Tibial nerve (tissue), 4 donors: ENCODE measurements around the gene CFAP61.

Experiments used
- EP300 ChIP-seq, 2 donors: sonication (generic); formaldehyde crosslinking; IDR thresholded peaks; one replicate each; pipeline ENCODE4 v1.6.1; 2017; ENCODE audit warnings: antibody characterized with exemption in 2 of 2, mild to moderate bottlenecking in 1 of 2
- POLR2A ChIP-seq, 2 donors: fragments of 450-650 bp; IDR thresholded peaks; one replicate each; pipeline ENCODE4 v1.6.1; 2017; ENCODE audit warnings: antibody characterized with exemption in 2 of 2, mild to moderate bottlenecking in 2 of 2, moderate library complexity in 2 of 2
- TF ChIP-seq, protein P1 (sequence below), 5 experiments: fragments of 200-600 bp in 3 of 5; fragments of 450-650 bp in 2 of 5; sonication (generic) in 3 of 5; IDR thresholded peaks; one replicate each; pipeline ENCODE4 v1.5.1; 2016 to 2019; ENCODE audit warnings: antibody characterized with exemption in 5 of 5, mild to moderate bottlenecking in 3 of 5, moderate library complexity in 2 of 5

DNA sequence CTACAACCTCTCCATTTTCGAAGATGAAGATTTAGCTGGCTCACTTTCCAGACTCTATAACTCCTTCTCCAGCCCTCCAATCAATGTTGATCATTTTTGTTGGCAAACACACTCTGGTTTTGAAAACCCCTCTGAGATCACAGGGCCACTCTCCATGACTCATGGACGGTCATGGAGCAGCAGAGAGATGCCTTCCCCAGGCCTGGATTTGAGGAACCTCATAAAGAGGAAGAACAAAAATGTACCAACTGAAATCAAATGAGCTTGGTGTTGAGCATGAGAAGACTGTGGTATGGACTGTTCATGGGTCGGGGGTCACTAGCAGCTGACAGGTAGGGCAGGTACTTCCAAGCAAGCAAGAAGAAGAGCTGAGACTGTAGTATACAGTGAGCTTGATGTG is 202.8 kb downstream of the CFAP61 start:
- TF ChIP-seq, protein P1, sequence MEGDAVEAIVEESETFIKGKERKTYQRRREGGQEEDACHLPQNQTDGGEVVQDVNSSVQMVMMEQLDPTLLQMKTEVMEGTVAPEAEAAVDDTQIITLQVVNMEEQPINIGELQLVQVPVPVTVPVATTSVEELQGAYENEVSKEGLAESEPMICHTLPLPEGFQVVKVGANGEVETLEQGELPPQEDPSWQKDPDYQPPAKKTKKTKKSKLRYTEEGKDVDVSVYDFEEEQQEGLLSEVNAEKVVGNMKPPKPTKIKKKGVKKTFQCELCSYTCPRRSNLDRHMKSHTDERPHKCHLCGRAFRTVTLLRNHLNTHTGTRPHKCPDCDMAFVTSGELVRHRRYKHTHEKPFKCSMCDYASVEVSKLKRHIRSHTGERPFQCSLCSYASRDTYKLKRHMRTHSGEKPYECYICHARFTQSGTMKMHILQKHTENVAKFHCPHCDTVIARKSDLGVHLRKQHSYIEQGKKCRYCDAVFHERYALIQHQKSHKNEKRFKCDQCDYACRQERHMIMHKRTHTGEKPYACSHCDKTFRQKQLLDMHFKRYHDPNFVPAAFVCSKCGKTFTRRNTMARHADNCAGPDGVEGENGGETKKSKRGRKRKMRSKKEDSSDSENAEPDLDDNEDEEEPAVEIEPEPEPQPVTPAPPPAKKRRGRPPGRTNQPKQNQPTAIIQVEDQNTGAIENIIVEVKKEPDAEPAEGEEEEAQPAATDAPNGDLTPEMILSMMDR (IDR thresholded peaks at IDR 0.05), result no peak
- TF ChIP-seq POLR2A (IDR thresholded peaks at IDR 0.05), result no peak
- peak in 1 of 2 donors; percentile 10 for TF ChIP-seq EP300 (IDR thresholded peaks at IDR 0.05)
